Stomach (tissue), 4 donors: ENCODE data around the gene BLTP1.

Experiments used
- EP300 ChIP-seq: sonication (generic); formaldehyde crosslinking; IDR thresholded peaks from one replicate; pipeline ENCODE4 v1.6.1; 2017; ENCODE audit warnings: antibody characterized with exemption
- POLR2A ChIP-seq, 4 donors: fragments of 450-650 bp; IDR thresholded peaks; one replicate each; pipeline ENCODE4 v1.6.1; 2016; ENCODE audit warnings: antibody characterized with exemption in 4 of 4, control low read depth in 2 of 4, mild to moderate bottlenecking in 1 of 4, moderate library complexity in 1 of 4
- POLR2AphosphoS5 ChIP-seq, 3 donors: sonication (generic); formaldehyde crosslinking; IDR thresholded peaks; one replicate each; pipeline ENCODE4 v1.6.1; 2016; ENCODE audit warnings: antibody characterized with exemption in 3 of 3
- TF ChIP-seq, protein P1 (sequence below), 7 experiments: fragments of 450-650 bp in 4 of 7; fragments of 200-600 bp in 3 of 7; sonication (generic) in 3 of 7; IDR thresholded peaks; one replicate each; pipeline ENCODE4 v1.5.1; 2016 to 2019; ENCODE audit warnings: antibody characterized with exemption in 7 of 7, control low read depth in 2 of 7, mild to moderate bottlenecking in 1 of 7

DNA sequence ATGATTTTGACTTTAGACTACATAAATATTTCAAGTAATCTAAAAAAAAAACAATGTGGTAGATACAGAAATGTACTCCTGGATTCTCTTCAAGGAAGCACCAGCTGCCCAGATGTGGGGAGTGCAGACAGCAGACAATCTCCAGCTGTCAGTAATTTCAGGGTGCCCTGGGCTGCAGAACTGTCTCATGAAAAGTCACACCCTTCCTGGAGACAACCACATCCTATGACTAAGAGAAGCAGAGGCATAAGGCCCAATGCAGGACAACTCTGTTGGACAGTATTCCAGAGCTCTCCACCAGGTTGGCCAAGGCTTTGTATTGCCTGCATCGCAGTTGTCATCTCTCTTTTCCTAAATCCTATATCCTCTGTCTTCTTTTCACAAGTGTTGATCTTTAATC is 34.4 kb upstream of the BLTP1 start:
- TF ChIP-seq, protein P1, sequence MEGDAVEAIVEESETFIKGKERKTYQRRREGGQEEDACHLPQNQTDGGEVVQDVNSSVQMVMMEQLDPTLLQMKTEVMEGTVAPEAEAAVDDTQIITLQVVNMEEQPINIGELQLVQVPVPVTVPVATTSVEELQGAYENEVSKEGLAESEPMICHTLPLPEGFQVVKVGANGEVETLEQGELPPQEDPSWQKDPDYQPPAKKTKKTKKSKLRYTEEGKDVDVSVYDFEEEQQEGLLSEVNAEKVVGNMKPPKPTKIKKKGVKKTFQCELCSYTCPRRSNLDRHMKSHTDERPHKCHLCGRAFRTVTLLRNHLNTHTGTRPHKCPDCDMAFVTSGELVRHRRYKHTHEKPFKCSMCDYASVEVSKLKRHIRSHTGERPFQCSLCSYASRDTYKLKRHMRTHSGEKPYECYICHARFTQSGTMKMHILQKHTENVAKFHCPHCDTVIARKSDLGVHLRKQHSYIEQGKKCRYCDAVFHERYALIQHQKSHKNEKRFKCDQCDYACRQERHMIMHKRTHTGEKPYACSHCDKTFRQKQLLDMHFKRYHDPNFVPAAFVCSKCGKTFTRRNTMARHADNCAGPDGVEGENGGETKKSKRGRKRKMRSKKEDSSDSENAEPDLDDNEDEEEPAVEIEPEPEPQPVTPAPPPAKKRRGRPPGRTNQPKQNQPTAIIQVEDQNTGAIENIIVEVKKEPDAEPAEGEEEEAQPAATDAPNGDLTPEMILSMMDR (IDR thresholded peaks at IDR 0.05): no peak
- no peak for TF ChIP-seq POLR2A (IDR thresholded peaks at IDR 0.05)
- no peak for TF ChIP-seq EP300
- TF ChIP-seq POLR2AphosphoS5 (IDR thresholded peaks at IDR 0.05): no peak
